ENCODE data around the gene WFDC5. TPM values are rescaled to one million over a fixed set of nuclear protein-coding genes. Genes with fewer than 3 reads are reported as not detected.
"Not testable (repeated sequence)": the region's sequence is repeated elsewhere in the genome, so short reads cannot be mapped to it uniquely, and the experiment has no call there.

Gene WFDC5
- total RNA-seq, 1 experiment from 2014 or later = not detected

DNA sequence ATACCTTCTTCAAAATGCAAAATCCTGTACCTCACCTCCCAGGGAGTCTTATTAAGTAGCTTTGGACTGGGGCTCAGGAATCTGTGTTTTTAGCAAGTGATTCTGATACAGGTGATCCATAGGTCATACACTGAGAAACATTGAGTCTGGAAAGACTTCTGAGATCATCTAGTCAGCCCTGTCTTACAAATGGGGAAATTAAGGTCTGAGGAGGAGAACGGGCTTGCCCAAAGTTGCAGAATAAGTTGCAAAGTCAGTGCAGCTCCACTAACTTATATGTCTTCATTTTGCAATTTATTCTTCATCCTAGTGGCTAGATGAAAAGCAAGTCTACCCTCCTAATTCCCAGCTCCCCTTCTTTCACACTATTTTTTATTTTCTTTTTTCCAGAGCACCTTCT, 42.9 kb downstream of the WFDC5 start:
- in situ Hi-C loops (cut with HindIII; ENCODE audit: low pct_unique_long_range_greater_than_20kb, low sequenced_read_pairs) = no loop called here

DNA sequence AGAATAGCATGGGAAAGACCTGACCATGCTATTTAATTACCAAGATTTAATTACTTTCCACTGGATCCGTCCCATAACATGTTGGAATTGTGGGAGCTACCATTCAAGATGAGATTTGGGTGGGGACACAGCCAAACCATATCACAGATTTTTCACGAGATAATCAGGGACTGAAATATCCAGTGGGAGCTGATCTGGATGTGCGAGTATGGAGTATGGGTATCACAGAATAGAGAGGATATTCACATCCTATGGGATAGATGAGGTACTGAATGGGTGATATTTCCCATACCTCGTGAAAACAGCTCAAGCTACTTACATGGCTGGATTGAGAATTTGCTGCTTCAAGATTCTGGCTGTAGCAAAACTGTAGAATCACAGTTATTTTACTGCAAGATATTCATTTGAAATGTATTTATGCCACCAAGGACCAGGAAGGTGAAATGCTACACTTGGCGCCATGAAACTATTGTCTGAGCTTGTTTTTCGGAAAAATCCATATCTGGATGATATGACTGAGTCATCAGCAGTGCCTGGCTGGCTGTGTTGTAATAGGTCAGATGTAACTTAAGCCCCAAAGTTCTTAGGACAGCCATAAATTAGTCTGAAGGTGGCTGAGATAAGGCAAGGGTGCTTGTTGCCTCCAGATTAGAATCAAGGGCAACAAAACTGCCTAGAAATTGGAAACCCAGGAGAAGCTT, 43.9 kb downstream of the WFDC5 start:
- in situ Hi-C loops (cut with HindIII; ENCODE audit: low pct_unique_long_range_greater_than_20kb, low sequenced_read_pairs) = no loop called here
- DNase-seq (ENCODE audit: low read depth, low spot score) = no peak

More for the DNA sequence above, 42.9 kb downstream of the WFDC5 start:
- DNase-seq (ENCODE audit: low read depth, low spot score) = no peak

DNA sequence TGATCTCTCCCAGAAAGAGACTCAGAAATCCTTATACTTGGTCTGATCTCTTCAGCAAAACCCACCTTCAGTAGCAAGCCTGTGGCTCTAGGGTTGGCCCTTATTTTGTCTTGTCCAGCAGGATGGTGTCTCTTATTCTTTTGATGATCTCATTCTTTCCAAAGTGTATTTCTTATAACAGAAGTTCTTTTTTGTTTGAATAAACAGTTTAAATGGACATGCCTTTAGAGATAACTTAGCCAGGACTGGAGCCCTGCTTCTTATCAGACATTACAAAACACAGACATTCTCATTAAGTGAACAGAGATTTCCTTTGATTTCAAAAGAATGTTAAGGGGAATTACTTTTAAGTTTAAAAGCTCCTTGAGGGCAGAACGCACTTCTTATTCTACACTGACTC, 45.7 kb downstream of the WFDC5 start:
- in situ Hi-C loops (cut with HindIII; ENCODE audit: low pct_unique_long_range_greater_than_20kb, low sequenced_read_pairs) = no loop called here
- no peak for DNase-seq (ENCODE audit: low read depth, low spot score)

DNA sequence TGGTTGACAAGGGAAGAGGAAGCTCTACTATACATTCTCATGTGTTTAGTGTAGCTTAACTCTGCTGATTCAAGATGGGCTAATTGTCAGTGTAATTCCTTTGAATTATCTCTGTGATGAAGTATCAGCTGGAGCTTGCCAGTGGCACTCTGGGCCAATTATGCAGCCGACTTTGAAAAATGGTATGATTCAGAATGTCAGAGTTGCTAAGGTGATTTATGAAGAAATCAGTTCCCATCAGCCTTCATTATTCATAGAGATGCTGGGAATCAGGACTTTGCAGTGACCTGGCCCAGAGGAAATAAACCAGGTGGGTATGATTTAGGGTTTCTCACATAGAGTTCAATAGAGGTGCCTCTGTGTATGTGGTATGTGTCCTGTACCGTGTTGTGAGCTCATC, 47.4 kb downstream of the WFDC5 start:
- in situ Hi-C loops (cut with HindIII; ENCODE audit: low pct_unique_long_range_greater_than_20kb, low sequenced_read_pairs) = no loop called here
- no peak for DNase-seq (ENCODE audit: low read depth, low spot score)

DNA sequence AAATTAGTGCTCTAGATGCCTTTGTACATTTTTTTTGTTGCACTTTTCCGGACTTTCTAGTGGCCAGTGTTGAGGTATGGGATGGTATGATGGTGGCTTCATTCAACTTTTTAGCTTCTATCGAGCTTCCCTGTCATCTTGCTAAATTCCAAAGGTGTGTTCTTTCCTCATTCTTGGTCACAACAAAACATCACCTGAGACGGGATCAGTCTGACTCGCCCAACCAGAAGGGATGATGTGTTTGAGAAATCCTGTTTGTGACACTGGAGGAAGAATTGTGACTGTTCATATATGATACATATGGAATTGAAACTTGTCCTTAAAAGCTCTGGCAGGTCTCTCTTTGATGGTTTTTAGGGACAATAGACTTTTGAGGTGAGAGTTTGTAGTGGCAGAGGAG, 47.9 kb downstream of the WFDC5 start:
- no peak for DNase-seq (ENCODE audit: low read depth, low spot score)
- in situ Hi-C loops (cut with HindIII; ENCODE audit: low pct_unique_long_range_greater_than_20kb, low sequenced_read_pairs) = no loop called here

DNA sequence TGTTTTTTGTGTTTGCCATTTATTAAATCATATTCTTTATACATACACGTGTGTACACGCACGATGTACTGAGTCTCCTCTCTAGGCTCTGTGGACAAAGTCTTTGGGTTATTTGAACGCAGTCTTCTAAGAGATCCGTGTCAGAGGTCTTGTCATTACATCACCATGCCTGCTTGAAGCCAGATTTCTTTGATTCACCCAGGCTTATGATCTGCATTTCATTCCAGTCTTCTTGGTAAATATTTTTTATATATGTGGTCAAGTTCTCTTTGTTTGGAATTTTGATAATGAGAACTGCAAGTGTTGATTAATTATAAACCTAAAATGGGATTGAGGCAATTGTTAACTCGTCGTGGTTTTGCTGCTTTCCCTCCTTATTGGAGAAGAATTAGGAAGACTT, 48.6 kb downstream of the WFDC5 start:
- DNase-seq (ENCODE audit: low read depth, low spot score) = no peak
- in situ Hi-C loops (cut with HindIII; ENCODE audit: low pct_unique_long_range_greater_than_20kb, low sequenced_read_pairs) = no loop called here

DNA sequence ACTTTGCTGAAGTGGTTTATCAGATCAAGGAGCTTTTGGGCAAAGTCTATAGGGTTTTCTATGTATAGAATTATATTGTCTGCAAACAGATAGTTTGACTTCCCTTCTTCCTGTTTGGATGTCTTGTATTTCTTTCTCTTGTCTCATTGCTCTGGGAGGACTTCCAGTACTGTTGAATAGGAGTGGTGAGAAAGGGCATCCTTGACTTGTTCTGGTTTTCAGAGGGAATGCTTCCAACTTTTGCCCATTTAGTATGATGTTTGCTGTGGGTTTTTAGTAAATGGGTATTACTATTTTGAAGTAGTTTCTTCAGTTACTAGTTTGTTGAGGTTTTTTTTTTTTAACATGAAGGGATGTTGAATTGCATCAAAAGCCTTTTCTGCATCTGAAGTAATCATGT, 50.2 kb downstream of the WFDC5 start:
- DNase-seq (ENCODE audit: low read depth, low spot score) = no peak
- in situ Hi-C loops (cut with HindIII; ENCODE audit: low pct_unique_long_range_greater_than_20kb, low sequenced_read_pairs) = no loop called here

DNA sequence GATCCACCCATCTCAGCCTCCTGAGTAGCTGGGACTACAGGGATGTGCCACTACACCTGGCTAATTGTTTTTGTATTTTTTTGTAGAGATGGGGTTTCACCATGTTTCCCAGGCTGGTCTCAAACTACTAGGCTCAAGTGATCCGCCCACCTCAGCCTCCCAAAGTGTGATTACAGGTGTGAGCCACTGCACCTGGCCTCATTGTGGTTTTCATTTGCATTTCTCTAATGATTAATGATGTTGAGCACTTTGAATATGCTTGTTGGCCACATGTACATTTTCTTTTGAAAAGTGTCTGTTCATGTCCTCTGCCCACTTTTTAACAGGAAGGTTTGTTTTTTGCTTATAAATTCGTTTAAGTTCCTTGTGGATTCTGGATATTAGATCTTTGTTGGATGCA, 51.9 kb downstream of the WFDC5 start:
- in situ Hi-C loops (cut with HindIII; ENCODE audit: low pct_unique_long_range_greater_than_20kb, low sequenced_read_pairs); DNase-seq (ENCODE audit: low read depth, low spot score): not testable (repeated sequence)

DNA sequence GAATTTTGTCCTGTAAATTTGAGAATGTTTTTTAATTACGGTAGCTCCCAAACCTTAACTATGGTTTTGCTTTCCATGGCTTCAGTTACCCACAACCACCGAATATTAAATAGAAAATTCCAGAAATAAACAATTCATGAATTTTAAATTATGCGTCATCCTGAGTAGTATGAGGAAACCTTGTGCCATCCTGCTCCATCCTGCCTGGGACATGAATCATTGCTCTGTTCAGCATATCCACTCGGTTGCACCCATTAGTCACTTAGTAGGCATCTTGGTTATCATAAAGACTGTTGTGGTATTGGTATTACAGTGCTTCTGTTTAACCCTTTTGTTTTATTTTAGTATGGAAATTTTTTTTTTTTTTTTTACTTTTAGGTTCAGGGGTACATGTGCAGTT, 53.7 kb downstream of the WFDC5 start:
- no peak for DNase-seq (ENCODE audit: low read depth, low spot score)
- in situ Hi-C loops (cut with HindIII; ENCODE audit: low pct_unique_long_range_greater_than_20kb, low sequenced_read_pairs) = no loop called here

DNA sequence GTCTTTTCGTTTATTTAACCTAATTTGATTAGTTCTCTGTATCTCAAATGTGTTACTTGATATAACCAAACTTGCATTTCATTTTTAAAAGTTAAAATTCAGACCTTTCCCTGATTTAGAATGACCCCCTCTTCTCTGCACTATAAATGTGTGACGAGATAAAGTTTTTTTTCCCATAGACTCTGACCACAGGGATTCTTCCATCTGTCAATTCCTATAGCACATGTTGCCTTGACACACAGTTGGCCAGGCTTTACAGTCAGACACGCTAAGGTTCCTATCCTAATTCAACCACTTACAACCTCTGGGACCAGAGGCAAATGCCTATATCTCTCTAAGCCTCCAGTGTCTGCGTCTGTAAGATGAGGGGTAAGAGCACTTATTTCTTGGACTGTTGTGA, 54.7 kb downstream of the WFDC5 start:
- no peak for DNase-seq (ENCODE audit: low read depth, low spot score)
- in situ Hi-C loops (cut with HindIII; ENCODE audit: low pct_unique_long_range_greater_than_20kb, low sequenced_read_pairs) = no loop called here

Other genes with a start within 250 kb of the WFDC5 start
- 129 and 134 TPM in 2 replicates for gene YWHAB, start 229.5 kb downstream of the WFDC5 start, total RNA-seq (2014; rRNA removed; shearing (Covaris generic))
- gene PABPC1L, start 205.1 kb downstream of the WFDC5 start, total RNA-seq (2014; rRNA removed; shearing (Covaris generic)) = 13.3 and 17.1 TPM in 2 replicates
- gene TOMM34, start 154.8 kb downstream of the WFDC5 start, total RNA-seq (2014; rRNA removed; shearing (Covaris generic)) = 41.5 and 41.8 TPM in 2 replicates
- gene STK4, start 148.7 kb downstream of the WFDC5 start, total RNA-seq (2014; rRNA removed; shearing (Covaris generic)) = 31.4 and 34.4 TPM in 2 replicates
- 1.1 and 1.7 TPM in 2 replicates for gene KCNS1, start 14.0 kb downstream of the WFDC5 start, total RNA-seq (2014; rRNA removed; shearing (Covaris generic))
- not detected in 2 replicates for gene WFDC12, start 9.3 kb upstream of the WFDC5 start, total RNA-seq (2014; rRNA removed; shearing (Covaris generic))
- gene PI3, start 59.7 kb upstream of the WFDC5 start, total RNA-seq (2014; rRNA removed; shearing (Covaris generic)) = 0.40 and 0.56 TPM in 2 replicates
- gene SEMG1, start 91.9 kb upstream of the WFDC5 start, total RNA-seq (2014; rRNA removed; shearing (Covaris generic)) = not detected in 2 replicates
- gene SEMG2, start 106.2 kb upstream of the WFDC5 start, total RNA-seq (2014; rRNA removed; shearing (Covaris generic)) = not detected in 2 replicates
- gene SLPI, start 139.4 kb upstream of the WFDC5 start, total RNA-seq (2014; rRNA removed; shearing (Covaris generic)) = not detected in 2 replicates
- not detected in 2 replicates for gene RBPJL, start 191.7 kb upstream of the WFDC5 start, total RNA-seq (2014; rRNA removed; shearing (Covaris generic))
- gene MATN4, start 193.1 kb upstream of the WFDC5 start, total RNA-seq (2014; rRNA removed; shearing (Covaris generic)) = 0.42 and 0.59 TPM in 2 replicates
- gene SDC4, start 233.2 kb upstream of the WFDC5 start, total RNA-seq (2014; rRNA removed; shearing (Covaris generic)) = 16.1 and 17.5 TPM in 2 replicates
- 23.6 and 31.0 TPM in 2 replicates for gene SYS1, start 248.0 kb upstream of the WFDC5 start, total RNA-seq (2014; rRNA removed; shearing (Covaris generic))

Measured in SK-MEL-5 (cell line).